Astrocyte (in vitro differentiated cells and primary cell): ENCODE results near the gene RFC2.

Experiments
- EZH2 ChIP-seq: IDR thresholded peaks from 2 replicates; pipeline ENCODE4 v1.6.1; 2012; ENCODE audit warnings: mild to moderate bottlenecking, low read length, inconsistent platforms; ENCODE audit not compliant: insufficient read depth
- TF ChIP-seq, protein P1 (sequence below): IDR thresholded peaks from 2 replicates; pipeline ENCODE4 v1.5.1; 2011; ENCODE audit warnings: low read depth, mild to moderate bottlenecking, inconsistent platforms, low read length, moderate library complexity; ENCODE audit not compliant: insufficient read depth

DNA sequence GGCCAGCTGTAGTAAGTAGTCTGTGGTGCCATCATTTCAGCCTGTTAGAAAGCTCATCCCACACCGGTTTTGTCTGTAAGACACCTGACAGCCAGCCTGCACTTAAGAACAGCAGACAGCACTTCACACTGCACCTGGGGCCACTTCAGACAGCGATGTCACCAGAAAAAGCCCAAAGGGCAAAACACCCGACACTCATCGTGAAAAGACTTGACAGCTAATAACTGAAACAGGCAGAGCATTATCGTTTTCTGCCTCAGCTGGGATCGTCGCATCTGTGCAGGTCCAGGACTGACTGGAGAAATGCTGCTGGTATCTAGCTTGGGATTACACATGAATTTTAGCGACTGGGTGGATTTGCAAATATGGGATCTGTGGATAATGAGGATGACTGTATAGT is 61.1 kb downstream of the RFC2 start:
- TF ChIP-seq, protein P1, sequence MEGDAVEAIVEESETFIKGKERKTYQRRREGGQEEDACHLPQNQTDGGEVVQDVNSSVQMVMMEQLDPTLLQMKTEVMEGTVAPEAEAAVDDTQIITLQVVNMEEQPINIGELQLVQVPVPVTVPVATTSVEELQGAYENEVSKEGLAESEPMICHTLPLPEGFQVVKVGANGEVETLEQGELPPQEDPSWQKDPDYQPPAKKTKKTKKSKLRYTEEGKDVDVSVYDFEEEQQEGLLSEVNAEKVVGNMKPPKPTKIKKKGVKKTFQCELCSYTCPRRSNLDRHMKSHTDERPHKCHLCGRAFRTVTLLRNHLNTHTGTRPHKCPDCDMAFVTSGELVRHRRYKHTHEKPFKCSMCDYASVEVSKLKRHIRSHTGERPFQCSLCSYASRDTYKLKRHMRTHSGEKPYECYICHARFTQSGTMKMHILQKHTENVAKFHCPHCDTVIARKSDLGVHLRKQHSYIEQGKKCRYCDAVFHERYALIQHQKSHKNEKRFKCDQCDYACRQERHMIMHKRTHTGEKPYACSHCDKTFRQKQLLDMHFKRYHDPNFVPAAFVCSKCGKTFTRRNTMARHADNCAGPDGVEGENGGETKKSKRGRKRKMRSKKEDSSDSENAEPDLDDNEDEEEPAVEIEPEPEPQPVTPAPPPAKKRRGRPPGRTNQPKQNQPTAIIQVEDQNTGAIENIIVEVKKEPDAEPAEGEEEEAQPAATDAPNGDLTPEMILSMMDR = no peak
- TF ChIP-seq EZH2 = no peak
